Panc1 (cell line): ENCODE measurements around the gene AIRE. TPM values are rescaled to one million over a fixed set of nuclear protein-coding genes. Genes with fewer than 3 reads are reported as not detected.
"Not testable (repeated sequence)": the region's sequence is repeated elsewhere in the genome, so short reads cannot be mapped to it uniquely, and the experiment has no call there.

Experiments used
- ATAC-seq: fragments of 200-7000 bp; cut with Tn5 transposase; 2 replicates; pipeline ENCODE4 v1.9.1; 2020; ENCODE audit warnings: mild to moderate bottlenecking, moderate library complexity
- Bru-seq: library from RNA; stranded (reverse); fragments of 400-500 nt; gene quantifications from one replicate; lab custom pipeline; 2021; lab: Mats Ljungman, UMichigan
- BruChase-seq, 2 experiments: library from RNA; stranded (reverse); fragments of 400-500 nt; gene quantifications; one replicate each; lab custom pipeline; 2021; lab: Mats Ljungman, UMichigan
- BruUV-seq: library from RNA; stranded (reverse); fragments of 400-500 nt; replicated peaks from 2 replicates; lab custom pipeline; 2021; lab: Mats Ljungman, UMichigan
- CTCF ChIA-PET: fragments of 300-600 bp; sonication (Branson Sonifier 250); formaldehyde crosslinking; loops from one replicate; lab custom pipeline; 2022; ENCODE audit warnings: antibody characterized with exemption; lab: Charles Lee
- POLR2A ChIA-PET: fragments of 300-600 bp; sonication (Branson Sonifier 250); formaldehyde crosslinking; loops from one replicate; lab custom pipeline; 2022; ENCODE audit warnings: antibody characterized with exemption; lab: Charles Lee
- DNase-seq: peaks from one replicate; pipeline ENCODE4 v3.0.0-alpha.2; 2010; ENCODE audit warnings: low read depth, low spot score
- H3K27ac ChIP-seq: 2 replicates; pipeline ENCODE4 v1.5.1; 2011; ENCODE audit warnings: mild to moderate bottlenecking, low read length, inconsistent platforms
- H3K27me3 ChIP-seq: fragments of 200-500 bp; sonication (Bioruptor generic); 2 replicates; pipeline ENCODE4 v1.6.0; 2014; ENCODE audit warnings: low read length, inconsistent platforms; ENCODE audit not compliant: control insufficient read depth, insufficient read depth
- H3K36me3 ChIP-seq: fragments of 200-500 bp; sonication (Bioruptor generic); 2 replicates; pipeline ENCODE4 v1.5.1; 2014; ENCODE audit warnings: inconsistent platforms, mild to moderate bottlenecking, low read length, moderate library complexity; ENCODE audit not compliant: control insufficient read depth, insufficient read depth
- H3K4me1 ChIP-seq: 2 replicates; pipeline ENCODE4 v1.5.1; 2011; ENCODE audit warnings: inconsistent platforms, mild to moderate bottlenecking, low read length, moderate library complexity; ENCODE audit not compliant: control insufficient read depth, insufficient read depth
- H3K4me3 ChIP-seq, 2 experiments: 2 replicates each; pipeline ENCODE4 v1.5.1; 2011 to 2012; ENCODE audit warnings: low read depth in 2 of 2, low read length in 2 of 2, mild to moderate bottlenecking in 2 of 2, inconsistent platforms in 1 of 2, moderate library complexity in 1 of 2
- H3K9me3 ChIP-seq: fragments of 200-500 bp; sonication (Bioruptor generic); 2 replicates; pipeline ENCODE4 v1.5.1; 2014; ENCODE audit warnings: low read depth, mild to moderate bottlenecking, inconsistent platforms, low read length, moderate library complexity; ENCODE audit not compliant: control insufficient read depth, insufficient read depth
- CTCF ChIP-seq: fragments of 450-650 bp; IDR thresholded peaks from 2 replicates; pipeline ENCODE4 v1.5.1; 2017; ENCODE audit warnings: mild to moderate bottlenecking
- POLR2AphosphoS5 ChIP-seq: IDR thresholded peaks from 2 replicates; pipeline ENCODE4 v1.6.1; 2012; ENCODE audit warnings: mild to moderate bottlenecking, low read depth, low read length, moderate library complexity
- REST ChIP-seq, 2 experiments: IDR thresholded peaks; 2 replicates each; pipeline ENCODE4 v1.6.1; 2011 to 2012; ENCODE audit warnings: low read depth in 2 of 2, control low read depth in 1 of 2, low read length in 1 of 2, mild to moderate bottlenecking in 1 of 2, moderate library complexity in 1 of 2; ENCODE audit not compliant: insufficient read depth in 1 of 2
- SIN3A ChIP-seq: IDR thresholded peaks from 2 replicates; pipeline ENCODE4 v1.6.1; 2012; ENCODE audit warnings: low read depth, mild to moderate bottlenecking, low read length, moderate library complexity, borderline replicate concordance; ENCODE audit not compliant: insufficient read depth
- TCF7L2 ChIP-seq: IDR thresholded peaks from 2 replicates; pipeline ENCODE4 v1.6.1; 2011; ENCODE audit warnings: mild to moderate bottlenecking, low read depth, low read length, inconsistent platforms
- in situ Hi-C: cut with HindIII; loops from 2 replicates; pipeline ENCODE4 v1.10.0; 2016; ENCODE audit warnings: low sequenced_read_pairs, low pct_unique_long_range_greater_than_20kb
- intact Hi-C: fragments of 100-400 bp; cut with micrococcal nuclease; formaldehyde crosslinking; loops from one replicate; pipeline ENCODE4 v1.10.0; 2022; ENCODE audit not compliant: unreplicated experiment
- long read RNA-seq: library from polyadenylated mRNA; unstranded; transcript quantifications from one replicate; pipeline ENCODE4 v2.0.0, GENCODE V29; 2021; ENCODE audit not compliant: unreplicated experiment
- polyA plus RNA-seq: library from polyadenylated mRNA; unstranded; fragments of >200 nt; gene quantifications from one replicate; pipeline ENCODE4 v1.2.1, GENCODE V29; 2012; ENCODE audit warnings: missing spikeins; ENCODE audit not compliant: insufficient read length
- total RNA-seq: library from RNA; stranded (reverse); gene quantifications from one replicate; pipeline ENCODE4 v1.2.1, GENCODE V29; 2021; ENCODE audit not compliant: unreplicated experiment

Gene AIRE
- total RNA-seq (not detected), Bru-seq, nascent RNA (not detected), BruChase-seq, experiment 1, labeled RNA remaining after a 2-hour chase (not detected), BruChase-seq, experiment 2, labeled RNA remaining after a 6-hour chase (not detected)
- not detected for polyA plus RNA-seq
- long read RNA-seq, result 0 reads

GRCh38 chr21:44285138-44285992, at the start of gene AIRE:
AIRE (plus strand) TSS chr21:44285876; CDS start chr21:44286007, 131 bp downstream.
- ChIA-PET POLR2A (no interaction called here), CTCF (interaction anchor here (1.2 kb wide), 1 partner anchor 12 kb away, joined by 4 read pairs; no protein-coding TSS in a partner anchor)
- ATAC-seq, result peak; percentile 47; the same call in 1 of the 2 replicates

GRCh38 chr21:44240353-44240752, 45.3 kb upstream of the AIRE start:
- intact Hi-C loops, H3K27me3 ChIP-seq, H3K36me3 ChIP-seq, POLR2A ChIA-PET, DNase-seq, H3K9me3 ChIP-seq, H3K4me1 ChIP-seq, in situ Hi-C loops, H3K4me3 ChIP-seq, CTCF ChIA-PET, BruUV-seq, H3K27ac ChIP-seq: not testable (repeated sequence)
- ATAC-seq, result peak; percentile 85

More at GRCh38 chr21:44285138-44285992, at the start of gene AIRE:
- intact Hi-C loops, result no loop called here
- in situ Hi-C loops, result no loop called here
- H3K4me1 ChIP-seq, result no peaks in the 10 kb centered on the region; the same call in 1 of the 2 replicates
- BruUV-seq, result no TSS peak
- H3K36me3 ChIP-seq, result no peaks in the 10 kb centered on the region
- no peak for TF ChIP-seq CTCF
- TF ChIP-seq REST (IDR thresholded peaks at IDR 0.05; ENCODE audit: insufficient read depth in 1 of 2, low read depth in 2 of 2, low read length in 1 of 2), result no peak
- no peak for TF ChIP-seq TCF7L2
- no peak for TF ChIP-seq SIN3A
- TF ChIP-seq POLR2AphosphoS5, result no peak
- no peak for DNase-seq
- no peak within 1 kb of the TSS for H3K4me3 ChIP-seq
- H3K9me3 ChIP-seq, result no peaks in the 10 kb centered on the region
- H3K27ac ChIP-seq, result no peak within 1 kb of the TSS
- H3K27me3 ChIP-seq, result no peaks in the 10 kb centered on the region

GRCh38 chr21:44240842-44241241, 44.8 kb upstream of the AIRE start, which contains the start of gene ICOSLG:
ICOSLG (minus strand) TSS chr21:44240943; CDS start chr21:44240817, 126 bp downstream.
- H3K27me3 ChIP-seq, H3K27ac ChIP-seq, CTCF ChIA-PET, H3K4me1 ChIP-seq, in situ Hi-C loops, H3K4me3 ChIP-seq, intact Hi-C loops, POLR2A ChIA-PET, H3K9me3 ChIP-seq, H3K36me3 ChIP-seq, BruUV-seq, DNase-seq: not testable (repeated sequence)
- ATAC-seq, result peak; percentile 86

GRCh38 chr21:44241281-44241680, 44.4 kb upstream of the AIRE start:
- H3K9me3 ChIP-seq, H3K4me3 ChIP-seq, H3K27ac ChIP-seq, H3K27me3 ChIP-seq, POLR2A ChIA-PET, H3K36me3 ChIP-seq, CTCF ChIA-PET, DNase-seq, BruUV-seq, intact Hi-C loops, in situ Hi-C loops, H3K4me1 ChIP-seq: not testable (repeated sequence)
- peak; percentile 50 for ATAC-seq

GRCh38 chr21:44243980-44244379, 41.7 kb upstream of the AIRE start:
- BruUV-seq, in situ Hi-C loops, DNase-seq, H3K9me3 ChIP-seq, CTCF ChIA-PET, H3K27me3 ChIP-seq, H3K27ac ChIP-seq, H3K4me1 ChIP-seq, H3K4me3 ChIP-seq, intact Hi-C loops, H3K36me3 ChIP-seq, POLR2A ChIA-PET: not testable (repeated sequence)
- ATAC-seq, result peak; percentile 63
